Mucosa of descending colon (tissue), 3 donors: ENCODE results near the gene DIRAS1. TPM values are rescaled to one million over a fixed set of nuclear protein-coding genes. Genes with fewer than 3 reads are reported as not detected.

Experiments
- ATAC-seq: fragments of 200-7000 bp; cut with Tn5 transposase; one replicate; pipeline ENCODE4 v1.9.1; 2020; ENCODE audit warnings: mild to moderate bottlenecking, moderate library complexity
- DNase-seq, 3 donors: peaks; one replicate each; pipeline ENCODE4 v3.0.0-alpha.2; 2020
- H3K36me3 ChIP-seq: fragments of 200-600 bp; one replicate; pipeline ENCODE4 v1.8.0; 2021; ENCODE audit warnings: low read depth, mild to moderate bottlenecking
- H3K4me1 ChIP-seq: fragments of 200-600 bp; one replicate; pipeline ENCODE4 v1.8.0; 2021; ENCODE audit warnings: low read depth, mild to moderate bottlenecking
- H3K4me3 ChIP-seq: fragments of 200-600 bp; one replicate; pipeline ENCODE4 v1.8.0; 2021; ENCODE audit warnings: mild to moderate bottlenecking
- H3K9me3 ChIP-seq: fragments of 200-600 bp; one replicate; pipeline ENCODE4 v1.8.0; 2021; ENCODE audit warnings: mild to moderate bottlenecking
- intact Hi-C, 2 donors: fragments of 100-400 bp; cut with DNase I in 1 of 2; cut with micrococcal nuclease in 1 of 2; formaldehyde crosslinking; loops; one replicate each; pipeline versions ENCODE4 v1.11.0 to v1.11.1; 2022; cut with DNase I, micrococcal nuclease
- total RNA-seq, 3 donors: library from RNA; stranded (reverse); fragmentation: NEBNext Ultra II Directional in 2 of 3; extraction: Animal tissue kit (Norgen Biotek cat#: 25700) in 2 of 3; gene quantifications; one replicate each; pipeline versions ENCODE4 v1.2.1 to v1.2.4, GENCODE V29; 2021 to 2023
- TF ChIP-seq, protein P1 (sequence below): fragments of 200-600 bp; IDR thresholded peaks from one replicate; pipeline ENCODE4 v1.8.0; 2022; ENCODE audit warnings: antibody characterized with exemption, mild to moderate bottlenecking
- donor health status: DM: no; HTN: no; CAD: no; lungs with moderate emphysema.
- donor health status: DM: no; HTN: no; CAD: no.
- donor health status: DM: no; HTN: yes; CAD: no.

Gene DIRAS1
- total RNA-seq, 3 donors from 2014 or later = 0.20 to 1.7 (median 0.80) TPM

GRCh38 chr19:2761876-2762782 lies 41.0 kb upstream of the DIRAS1 start:
- no peaks in the 10 kb centered on the region for H3K36me3 ChIP-seq
- no peaks in the 10 kb centered on the region for H3K9me3 ChIP-seq
- intact Hi-C loops = no loop called here
- H3K4me3 ChIP-seq = no peak overlapping the region
- no peaks in the 10 kb centered on the region for H3K4me1 ChIP-seq
- ATAC-seq (no peak), DNase-seq (no peak)
- TF ChIP-seq, protein P1, sequence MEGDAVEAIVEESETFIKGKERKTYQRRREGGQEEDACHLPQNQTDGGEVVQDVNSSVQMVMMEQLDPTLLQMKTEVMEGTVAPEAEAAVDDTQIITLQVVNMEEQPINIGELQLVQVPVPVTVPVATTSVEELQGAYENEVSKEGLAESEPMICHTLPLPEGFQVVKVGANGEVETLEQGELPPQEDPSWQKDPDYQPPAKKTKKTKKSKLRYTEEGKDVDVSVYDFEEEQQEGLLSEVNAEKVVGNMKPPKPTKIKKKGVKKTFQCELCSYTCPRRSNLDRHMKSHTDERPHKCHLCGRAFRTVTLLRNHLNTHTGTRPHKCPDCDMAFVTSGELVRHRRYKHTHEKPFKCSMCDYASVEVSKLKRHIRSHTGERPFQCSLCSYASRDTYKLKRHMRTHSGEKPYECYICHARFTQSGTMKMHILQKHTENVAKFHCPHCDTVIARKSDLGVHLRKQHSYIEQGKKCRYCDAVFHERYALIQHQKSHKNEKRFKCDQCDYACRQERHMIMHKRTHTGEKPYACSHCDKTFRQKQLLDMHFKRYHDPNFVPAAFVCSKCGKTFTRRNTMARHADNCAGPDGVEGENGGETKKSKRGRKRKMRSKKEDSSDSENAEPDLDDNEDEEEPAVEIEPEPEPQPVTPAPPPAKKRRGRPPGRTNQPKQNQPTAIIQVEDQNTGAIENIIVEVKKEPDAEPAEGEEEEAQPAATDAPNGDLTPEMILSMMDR = no peak

- TF ChIP-seq, protein P1 = no peak
- intact Hi-C loops = no loop called here
- no peaks in the 10 kb centered on the region for H3K4me1 ChIP-seq
- no peaks in the 10 kb centered on the region for H3K9me3 ChIP-seq
- ATAC-seq (no peak), DNase-seq (no peak)
- H3K36me3 ChIP-seq = no peaks in the 10 kb centered on the region
- no peak overlapping the region for H3K4me3 ChIP-seq
Measured at GRCh38 chr19:2761309-2761677, 40.1 kb upstream of the DIRAS1 start.

DNA sequence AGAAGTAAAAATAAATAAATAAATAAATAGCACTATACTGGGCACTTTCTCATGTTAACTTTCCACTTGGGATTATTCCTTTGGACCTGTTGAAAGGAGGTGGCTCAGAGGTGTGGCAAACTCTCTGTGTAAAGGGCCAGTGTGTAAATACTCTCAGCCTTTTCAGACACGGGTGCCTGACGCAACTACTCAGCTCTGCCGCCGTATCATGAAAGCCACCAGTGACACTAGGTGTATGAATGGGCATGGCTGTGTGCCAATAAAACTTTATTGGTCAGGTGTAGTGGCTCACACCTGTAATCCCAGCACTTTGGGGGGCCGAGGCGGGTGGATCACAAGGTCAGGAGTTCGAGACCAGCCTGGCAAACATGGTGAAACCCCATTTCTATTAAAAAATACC lies 38.8 kb upstream of the DIRAS1 start:
- DNase-seq = no peak
- H3K9me3 ChIP-seq = no peaks in the 10 kb centered on the region
- TF ChIP-seq, protein P1 = no peak
- H3K4me3 ChIP-seq = no peak overlapping the region
- no peaks in the 10 kb centered on the region for H3K36me3 ChIP-seq
- intact Hi-C loops = no loop called here
- H3K4me1 ChIP-seq = no peaks in the 10 kb centered on the region
- ATAC-seq = no peak

- Histone ChIP-seq H3K9me3 (no peaks in the 10 kb centered on the region), H3K4me1 (no peaks in the 10 kb centered on the region), H3K4me3 (no peak overlapping the region), H3K36me3 (no peaks in the 10 kb centered on the region)
- ATAC-seq (no peak), DNase-seq (no peak)
- TF ChIP-seq, protein P1 = no peak
- intact Hi-C loops = no loop called here
Measured at GRCh38 chr19:2759362-2759761, 38.2 kb upstream of the DIRAS1 start.

- H3K4me3 ChIP-seq = no peak overlapping the region
- ATAC-seq (no peak), DNase-seq (no peak)
- intact Hi-C loops = no loop called here
- no peaks in the 10 kb centered on the region for H3K9me3 ChIP-seq
- H3K4me1 ChIP-seq = no peaks in the 10 kb centered on the region
- TF ChIP-seq, protein P1 = no peak
- H3K36me3 ChIP-seq = no peaks in the 10 kb centered on the region
Measured at GRCh38 chr19:2758601-2759313, 37.6 kb upstream of the DIRAS1 start.
